GM12864 (cell line): ENCODE measurements around the gene TRHDE.

Experiments used
- DNase-seq: peaks from one replicate; pipeline ENCODE4 v3.0.0-alpha.2; 2011; ENCODE audit warnings: low read depth
- H3K4me3 ChIP-seq: 2 replicates; pipeline ENCODE4 v1.5.1; 2011; ENCODE audit warnings: mild to moderate bottlenecking, low read depth, low read length, control low read depth
- CTCF ChIP-seq: IDR thresholded peaks from 2 replicates; pipeline ENCODE4 v1.5.1; 2011; ENCODE audit warnings: low read depth, mild to moderate bottlenecking, moderate library complexity, low read length, control low read depth, inconsistent platforms; ENCODE audit errors: missing control alignments

Gene TRHDE

GRCh38 chr12:72472350-72472749 lies 200.2 kb downstream of the TRHDE start:
- DNase-seq = no peak

GRCh38 chr12:72476301-72476700 lies 204.1 kb downstream of the TRHDE start:
- H3K4me3 ChIP-seq = no peak overlapping the region
- no peak for DNase-seq
- TF ChIP-seq CTCF = no peak

More at GRCh38 chr12:72472350-72472749, 200.2 kb downstream of the TRHDE start:
- no peak overlapping the region for H3K4me3 ChIP-seq
- TF ChIP-seq CTCF = peak; percentile 8

GRCh38 chr12:72485017-72485701 lies 213.0 kb downstream of the TRHDE start:
- DNase-seq = no peak
- H3K4me3 ChIP-seq = no peak overlapping the region
- TF ChIP-seq CTCF = no peak

GRCh38 chr12:72491426-72491825 lies 219.3 kb downstream of the TRHDE start:
- H3K4me3 ChIP-seq = no peak overlapping the region

GRCh38 chr12:72493407-72493806 lies 221.2 kb downstream of the TRHDE start:
- H3K4me3 ChIP-seq = no peak overlapping the region
- DNase-seq = no peak
- no peak for TF ChIP-seq CTCF

More at GRCh38 chr12:72491426-72491825, 219.3 kb downstream of the TRHDE start:
- TF ChIP-seq CTCF = no peak
- no peak for DNase-seq

- TF ChIP-seq CTCF = no peak
- DNase-seq = no peak
- no peak overlapping the region for H3K4me3 ChIP-seq
Measured at GRCh38 chr12:72498354-72498753, 226.2 kb downstream of the TRHDE start.

- H3K4me3 ChIP-seq = no peak overlapping the region
- no peak for DNase-seq
- no peak for TF ChIP-seq CTCF
Measured at GRCh38 chr12:72499244-72499643, 227.1 kb downstream of the TRHDE start.
